Medulla oblongata (tissue), 1 donor: ENCODE measurements around the gene TBCA.
"Not testable (repeated sequence)": the region's sequence is repeated elsewhere in the genome, so short reads cannot be mapped to it uniquely, and the experiment has no call there.

Source experiments
- DNase-seq: peaks from one replicate; pipeline ENCODE4 v3.0.0-alpha.2; 2015; ENCODE audit errors: extremely low spot score

TBCA gene

DNA sequence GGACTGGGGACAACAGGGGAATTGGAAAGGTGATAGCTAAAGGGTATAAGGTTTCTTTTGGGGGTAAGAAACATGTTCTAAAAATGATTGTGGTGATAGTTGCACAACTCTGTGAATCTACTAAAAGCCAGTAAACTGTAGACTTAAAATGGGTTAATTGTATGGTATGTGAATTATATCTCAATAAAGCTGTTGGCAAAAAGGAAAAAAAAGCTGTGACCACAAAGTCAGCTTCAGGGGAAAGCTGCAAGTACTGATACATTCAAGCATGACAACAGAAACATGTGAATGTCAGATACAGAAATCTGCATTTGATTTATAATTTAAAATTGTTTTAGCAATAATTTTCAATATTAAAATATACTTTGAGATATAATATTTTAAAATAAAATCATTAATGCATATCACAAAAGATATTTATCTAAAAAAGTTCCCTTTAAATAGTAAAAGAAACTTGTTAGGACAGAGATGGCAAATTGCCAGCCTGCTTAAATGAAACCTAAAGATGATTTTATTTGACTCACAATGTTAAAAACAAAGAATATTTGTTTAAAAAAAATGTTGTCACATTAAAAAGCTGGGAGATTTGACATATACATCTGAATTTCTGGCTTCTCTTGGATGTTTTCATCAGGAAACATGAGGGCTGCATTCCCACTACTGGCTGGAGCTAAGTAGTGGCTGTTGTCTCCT is 66.0 kb downstream of the TBCA start:
- no peak for DNase-seq

DNA sequence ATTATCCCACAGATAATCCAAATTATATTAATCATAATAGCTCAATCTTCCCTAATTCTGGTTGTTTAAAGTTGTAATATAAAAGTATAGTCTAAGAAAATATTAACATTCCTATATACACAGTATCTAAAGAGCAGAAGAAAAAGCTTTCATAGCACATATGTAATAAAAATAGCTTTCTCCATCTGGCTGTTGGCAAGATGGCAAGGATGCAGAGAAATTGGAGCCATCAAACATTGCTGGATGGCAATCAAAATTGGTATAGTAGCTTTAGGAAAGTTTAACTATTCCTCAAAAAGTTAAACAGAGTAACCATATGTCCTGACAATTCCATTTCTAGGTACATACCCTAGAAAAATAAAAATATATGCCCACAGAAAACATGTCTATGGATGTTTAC is 66.8 kb downstream of the TBCA start:
- no peak for DNase-seq

DNA sequence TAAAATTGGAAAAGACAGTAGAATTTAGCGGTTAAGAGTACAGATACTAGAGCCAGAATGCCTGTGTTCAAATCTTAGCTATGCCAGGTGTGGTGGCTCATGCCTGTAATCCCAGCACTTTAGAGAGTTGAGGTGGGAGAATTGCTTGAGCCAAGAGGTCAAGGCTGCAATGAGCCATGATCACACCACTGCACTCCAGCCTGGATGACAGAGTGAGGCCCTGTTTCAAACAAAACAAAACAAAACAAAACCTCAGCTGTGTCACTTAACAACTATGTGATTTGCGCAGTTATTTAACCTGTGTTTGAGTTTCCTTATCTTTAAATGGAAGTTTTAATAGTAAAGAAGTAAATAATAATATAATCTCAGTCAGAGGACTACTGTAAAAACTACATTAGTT is 68.3 kb downstream of the TBCA start:
- DNase-seq: no peak

DNA sequence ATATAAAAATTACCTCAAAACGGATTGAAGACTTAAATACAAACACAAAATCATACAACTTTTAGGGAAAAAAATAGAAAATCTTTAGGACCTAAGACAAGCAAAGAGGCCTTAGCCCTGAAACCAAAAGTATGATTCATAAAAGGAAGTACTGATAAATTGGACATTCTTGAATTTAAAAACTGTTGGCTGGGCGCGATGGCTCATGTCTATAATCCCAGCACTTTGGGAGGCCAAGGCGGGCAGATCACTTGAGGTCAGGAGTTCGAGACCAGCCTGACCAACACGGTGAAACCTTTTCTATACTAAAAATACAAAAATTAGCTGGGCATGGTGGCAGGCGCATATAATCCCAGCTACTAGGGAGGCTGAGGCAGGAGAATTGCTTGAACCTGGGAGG is 76.6 kb downstream of the TBCA start:
- DNase-seq: not testable (repeated sequence)

DNA sequence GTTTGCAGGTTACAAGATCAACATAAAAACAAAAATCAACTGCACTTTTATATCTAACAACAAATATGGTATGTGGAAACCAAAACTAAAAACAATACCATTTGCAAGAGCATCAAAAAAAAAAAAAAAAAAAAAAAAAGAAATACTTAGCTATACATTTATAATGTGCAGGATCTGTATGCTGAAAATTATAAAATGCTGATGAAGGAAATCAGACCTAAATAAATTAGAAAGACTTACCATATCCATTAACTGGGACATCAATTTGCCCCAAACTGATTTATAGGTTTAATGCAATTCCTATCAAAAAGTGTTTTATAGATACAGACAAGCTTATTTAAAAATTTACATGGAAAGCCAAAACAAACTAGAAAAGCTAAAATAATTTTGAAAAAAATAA is 77.2 kb downstream of the TBCA start:
- DNase-seq: no peak

DNA sequence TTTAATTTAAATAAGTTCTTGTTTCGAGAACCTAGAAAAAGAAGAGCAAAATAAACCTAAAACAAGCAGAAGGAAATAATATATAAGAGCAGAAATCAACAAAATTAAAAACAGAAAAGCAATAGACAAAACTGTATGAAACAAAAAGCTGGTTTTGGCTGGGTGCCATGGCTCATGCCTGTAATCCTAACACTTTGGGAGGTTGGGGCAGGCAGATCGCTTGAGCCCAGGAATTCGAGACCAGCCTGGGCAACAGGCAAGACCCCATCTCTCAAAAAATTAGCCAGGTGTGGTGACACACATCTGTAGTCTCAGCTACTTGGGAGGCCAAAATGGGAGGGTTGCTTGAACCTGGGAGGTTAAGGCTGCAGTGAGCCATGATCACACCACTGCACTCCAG is 78.4 kb downstream of the TBCA start:
- no peak for DNase-seq

DNA sequence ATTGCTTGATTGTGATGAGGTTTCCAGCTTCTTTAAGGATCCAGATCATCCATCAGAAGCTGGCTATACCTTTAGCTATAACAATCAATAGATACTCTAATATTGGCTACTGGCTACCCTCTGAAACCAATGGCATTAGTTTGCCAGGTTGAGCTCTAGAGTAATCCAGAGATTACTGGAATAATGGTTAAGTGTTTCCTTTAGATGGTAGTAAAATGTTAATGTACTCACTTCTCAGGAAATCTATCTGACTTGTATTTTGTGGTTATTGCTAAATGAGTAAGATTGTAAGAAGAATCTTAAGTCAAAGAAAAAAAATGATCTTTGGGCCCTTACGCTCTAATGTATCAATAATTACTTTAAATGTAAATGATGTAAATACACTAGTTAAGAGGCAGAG is 80.0 kb downstream of the TBCA start:
- no peak for DNase-seq

DNA sequence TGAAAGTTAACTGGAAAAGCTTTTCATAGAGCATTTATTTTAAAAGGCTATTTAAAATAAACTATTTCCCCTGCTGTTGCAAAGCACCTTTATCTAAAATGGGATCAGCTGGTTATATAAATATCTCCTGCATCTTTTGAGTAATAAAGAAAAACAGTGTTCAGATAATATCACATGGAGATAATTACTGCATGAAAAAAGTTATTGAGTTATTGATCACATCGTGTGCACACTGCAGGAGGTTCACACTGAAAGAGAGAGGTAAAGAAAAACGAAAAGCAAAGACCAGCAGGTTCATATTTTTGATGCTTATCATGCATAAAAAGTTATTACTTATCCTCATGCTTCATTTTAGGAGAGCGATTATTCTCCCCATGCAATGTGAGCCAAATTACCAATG is 82.2 kb downstream of the TBCA start:
- no peak for DNase-seq

DNA sequence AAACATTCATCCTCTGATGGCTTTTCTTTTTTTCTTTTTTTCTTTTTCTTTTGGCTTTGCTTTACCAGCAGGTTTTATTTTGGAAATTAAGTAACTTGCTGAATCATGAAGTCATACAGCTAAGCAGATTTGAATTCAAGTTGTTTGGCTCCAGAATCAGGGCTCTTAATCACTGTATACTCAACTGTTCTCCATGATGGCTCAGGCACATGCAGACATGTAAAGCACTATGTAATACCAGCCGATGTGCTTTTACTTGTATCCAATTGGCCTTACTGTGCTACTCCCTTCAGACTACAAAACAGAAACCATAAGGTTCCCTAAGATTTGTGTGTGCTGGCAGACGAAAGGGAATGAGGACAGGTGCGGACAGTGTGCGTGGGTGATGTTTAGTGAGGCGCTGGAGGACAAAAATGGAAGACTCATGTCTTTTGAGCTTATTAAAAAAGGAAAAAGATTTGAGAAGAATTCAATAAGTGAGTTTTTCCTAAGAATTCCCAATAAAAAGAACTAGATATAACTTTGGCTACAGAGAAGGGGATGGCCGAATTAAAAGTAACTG is 92.9 kb downstream of the TBCA start:
- DNase-seq: no peak

DNA sequence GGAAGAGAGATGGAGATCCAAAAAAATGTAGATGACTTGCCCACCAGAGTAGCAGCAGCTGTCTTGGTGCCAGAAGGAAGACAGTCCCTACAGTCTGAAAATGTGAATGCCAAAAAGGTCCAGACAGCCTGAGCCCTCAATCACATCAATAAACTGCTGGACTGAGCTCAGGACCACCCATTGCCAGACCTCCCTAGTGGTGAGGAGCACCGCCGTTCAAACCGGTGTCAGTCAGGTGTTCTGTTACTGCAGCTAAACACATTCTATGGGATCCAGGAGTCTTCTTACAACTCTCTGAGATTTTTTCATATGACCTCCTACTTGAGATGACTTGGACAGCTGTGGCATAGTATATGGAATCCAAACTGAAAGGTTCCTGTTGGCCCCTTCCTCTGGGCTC is 105.6 kb downstream of the TBCA start:
- DNase-seq: no peak

DNA sequence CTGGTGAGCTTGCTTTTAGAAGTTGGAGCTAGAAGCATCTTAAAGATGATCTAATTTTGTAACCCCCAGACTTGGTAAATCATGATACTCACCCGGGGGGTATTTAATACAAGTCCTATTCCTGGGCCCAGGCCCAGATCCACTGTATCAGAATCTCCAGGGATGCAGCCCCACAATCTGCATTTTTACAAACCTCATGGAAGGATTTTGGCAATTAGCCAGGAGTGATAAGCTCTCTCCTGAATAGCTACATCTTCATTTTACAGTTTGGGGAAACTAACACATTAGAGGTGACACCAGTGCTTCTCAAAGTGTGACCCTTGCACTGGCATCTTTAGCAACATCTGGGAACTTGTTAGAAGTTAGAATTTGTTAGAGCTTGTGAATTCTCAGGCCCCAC is 106.5 kb downstream of the TBCA start:
- no peak for DNase-seq

DNA sequence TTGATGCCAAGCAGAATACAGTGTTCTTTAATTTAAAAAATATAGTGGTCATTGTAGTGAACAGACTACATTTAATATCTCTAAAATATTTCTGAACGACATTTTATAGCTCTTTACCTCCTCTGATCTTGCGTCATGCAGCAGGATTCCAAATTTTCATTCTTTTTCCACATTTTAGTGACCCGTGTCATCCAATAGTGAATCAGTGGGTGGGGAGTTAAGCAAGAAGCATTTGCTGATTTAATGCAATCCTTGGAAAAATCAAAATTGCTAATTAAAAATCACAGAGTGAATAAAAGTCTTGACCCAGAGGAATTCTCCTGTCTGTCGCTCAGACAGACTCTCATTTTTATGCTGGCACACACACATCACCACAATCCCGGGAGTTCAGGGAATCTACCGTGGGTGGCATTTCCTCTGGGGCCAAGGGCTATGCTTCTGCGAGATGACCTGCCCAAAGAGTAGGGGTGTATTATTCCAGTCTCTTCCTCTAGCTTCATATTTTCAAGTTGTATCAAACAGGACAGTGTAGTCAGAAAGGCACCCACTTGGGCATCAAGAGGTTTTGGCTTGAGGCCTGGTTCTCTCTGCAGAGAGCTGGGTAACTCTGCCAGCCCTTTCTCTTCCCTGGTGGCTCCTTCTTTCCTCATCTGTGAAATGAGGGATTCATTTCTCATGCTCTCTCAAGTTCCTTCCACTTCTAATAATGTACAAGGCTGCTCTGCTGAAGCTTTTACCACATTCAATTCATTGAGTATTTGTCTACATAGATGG is 112.9 kb downstream of the TBCA start:
- no peak for DNase-seq

DNA sequence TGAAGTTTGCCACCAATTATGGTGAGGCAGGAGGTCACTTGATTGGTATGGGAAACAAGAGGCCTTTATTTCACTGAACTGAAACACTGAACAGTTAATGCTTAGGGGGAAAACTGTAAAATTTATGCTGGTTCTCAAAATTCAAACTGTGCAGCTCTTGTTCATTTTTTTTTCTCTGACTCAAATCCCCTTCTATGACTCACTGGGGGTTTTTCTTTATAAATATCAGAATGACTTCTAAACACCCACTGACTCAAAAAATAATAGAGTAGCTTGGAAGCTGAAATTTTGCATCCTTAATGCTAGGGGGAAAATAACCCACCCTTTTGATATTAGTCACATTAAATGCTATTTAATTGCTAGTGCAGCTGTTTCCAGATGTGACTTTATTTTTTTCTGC is 113.5 kb downstream of the TBCA start:
- no peak for DNase-seq

DNA sequence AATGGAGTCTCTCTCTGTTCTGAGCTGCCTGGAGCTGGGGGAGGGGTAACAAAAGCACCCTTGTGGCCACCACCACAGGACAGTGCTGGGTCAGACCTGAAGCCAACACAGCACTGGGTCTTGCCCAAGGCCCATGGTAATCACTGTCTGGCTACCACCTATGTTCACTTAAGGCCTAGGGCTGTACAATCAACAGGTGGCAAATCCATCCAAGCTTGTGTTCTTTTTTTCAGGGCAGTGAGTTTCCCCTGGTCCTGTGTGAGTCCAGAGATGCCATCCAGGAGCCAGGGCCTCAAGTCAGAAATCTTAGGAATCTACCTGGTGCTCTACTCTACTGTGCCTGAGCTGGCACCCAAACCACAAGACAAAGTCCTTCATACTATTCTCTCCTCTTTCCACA is 117.5 kb downstream of the TBCA start:
- DNase-seq: no peak

DNA sequence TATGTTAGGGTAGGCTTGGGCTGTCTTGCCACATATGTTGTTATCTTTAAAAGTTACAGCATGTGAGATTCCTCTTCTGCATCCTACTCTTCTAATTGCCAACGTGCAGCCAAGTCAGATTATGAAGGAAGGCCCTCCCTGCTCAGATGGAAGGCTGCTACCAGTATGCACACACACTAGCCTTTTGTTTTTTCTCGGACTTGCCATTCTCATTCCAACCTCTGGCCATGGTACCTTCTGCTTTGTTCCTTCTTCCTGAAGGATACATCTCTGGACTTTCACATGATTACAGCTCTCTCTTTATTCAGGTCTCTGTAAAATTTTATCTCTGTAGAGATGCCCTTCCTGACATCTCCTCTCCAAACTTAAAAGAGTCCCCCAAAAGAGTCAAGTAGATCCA is 124.8 kb downstream of the TBCA start:
- no peak for DNase-seq

DNA sequence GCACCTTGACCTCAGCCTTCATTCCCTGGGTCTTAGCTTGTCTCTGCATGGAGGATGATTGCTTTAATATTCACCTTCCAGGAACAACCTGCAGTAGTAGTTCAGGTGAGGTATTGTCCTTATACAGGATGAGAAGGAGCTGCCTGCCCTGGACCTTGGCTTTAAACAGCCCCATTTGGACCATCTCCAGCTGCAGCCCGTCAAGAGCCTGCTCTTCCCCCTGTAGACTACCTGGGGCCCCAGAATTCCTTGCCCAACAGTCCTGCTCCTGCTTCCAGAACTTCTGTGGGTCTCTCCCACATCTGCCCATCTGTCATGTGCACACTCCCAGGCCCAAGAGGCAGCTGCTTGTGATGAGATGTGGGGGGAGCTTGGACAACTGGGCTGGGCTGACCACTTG is 125.5 kb downstream of the TBCA start:
- no peak for DNase-seq

DNA sequence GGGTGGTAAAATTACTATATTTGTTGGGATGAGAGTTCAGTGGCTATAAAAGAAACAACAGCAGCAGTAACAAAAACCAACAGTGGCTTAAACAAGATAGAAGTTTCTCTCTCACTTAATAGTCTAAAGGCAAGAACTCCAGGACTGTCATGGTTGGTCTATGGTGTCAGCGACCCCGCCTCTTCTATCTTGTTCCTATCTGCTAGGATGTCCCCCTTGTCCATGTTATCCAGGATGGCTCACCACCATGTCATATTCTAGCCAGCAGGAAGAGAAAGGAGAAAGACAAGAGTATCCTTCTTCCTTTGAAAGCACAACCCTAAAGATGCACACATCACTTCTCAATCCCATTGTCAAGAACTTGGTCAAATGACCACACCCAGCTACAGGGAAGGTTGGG is 126.4 kb downstream of the TBCA start:
- DNase-seq: no peak

DNA sequence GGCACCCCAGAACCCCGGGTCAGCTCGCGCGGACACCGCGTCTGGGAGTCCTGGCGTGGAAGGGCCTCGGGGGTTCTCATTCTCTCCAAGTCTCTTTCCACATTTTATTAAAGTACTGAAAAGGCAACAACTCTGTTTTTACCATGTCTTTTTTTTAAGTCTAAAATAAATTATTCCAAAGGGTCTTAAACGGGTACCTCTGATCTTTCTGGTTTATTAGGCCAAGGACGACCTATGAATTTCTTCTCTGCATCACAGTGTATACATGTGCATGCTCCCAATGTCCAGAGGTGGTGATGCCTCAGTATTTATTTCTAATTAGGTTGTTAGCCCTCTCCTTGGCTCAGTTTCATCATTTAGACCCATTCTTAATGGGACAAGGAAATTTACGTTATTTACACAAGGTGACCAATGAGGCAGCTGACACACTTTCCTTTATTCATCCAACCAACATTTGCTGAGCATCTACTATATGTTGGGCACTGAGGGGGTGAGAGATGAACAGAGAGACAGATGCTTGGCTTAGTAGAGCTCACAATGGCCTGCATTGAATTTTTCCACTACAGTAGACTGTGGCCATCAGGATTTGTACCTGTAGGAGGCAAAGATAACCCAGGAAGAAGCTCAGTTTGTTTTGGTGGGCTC is 130.0 kb downstream of the TBCA start:
- DNase-seq: no peak

DNA sequence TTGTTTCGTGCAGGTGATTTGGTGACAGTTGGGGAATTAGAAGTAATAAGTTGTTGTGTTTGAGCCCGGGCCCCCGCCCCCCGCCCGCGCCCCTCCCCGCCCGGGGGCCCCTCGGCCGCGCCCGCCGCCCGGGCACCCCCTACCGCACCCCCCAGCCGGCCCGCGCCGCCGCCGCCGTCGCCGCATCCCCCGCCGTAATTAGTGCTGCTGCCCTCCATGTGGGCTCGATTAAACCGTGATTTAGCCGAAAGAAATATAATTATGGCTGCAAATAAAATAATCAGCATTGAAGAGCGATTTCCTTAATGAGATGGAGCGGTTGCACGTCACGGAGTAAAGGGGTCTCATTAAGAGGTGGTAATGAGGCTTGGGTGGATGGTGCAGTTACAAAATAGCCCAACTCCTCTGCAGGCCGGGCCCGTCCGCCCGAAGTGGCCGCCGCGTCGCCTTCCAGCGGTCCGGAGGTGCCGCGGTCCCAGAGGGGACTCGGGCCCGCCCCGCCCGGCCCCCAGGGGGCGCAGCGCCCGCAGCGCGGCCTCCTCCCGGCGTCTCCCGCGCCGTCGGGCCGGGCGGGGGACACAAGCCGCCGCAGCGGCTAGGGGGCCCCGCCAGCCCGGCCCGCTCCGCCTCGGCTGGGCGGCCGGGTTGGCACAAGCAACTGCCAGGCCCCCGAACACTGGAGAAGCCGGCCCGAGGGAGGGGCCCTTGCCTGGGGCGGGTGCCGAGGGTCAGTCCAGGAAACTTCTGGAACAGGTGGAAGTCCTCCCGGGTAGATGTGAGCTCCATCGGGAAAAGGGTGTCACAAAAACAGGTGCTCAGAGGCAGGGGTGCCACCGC is 130.8 kb downstream of the TBCA start:
- DNase-seq: peak; percentile 43

DNA sequence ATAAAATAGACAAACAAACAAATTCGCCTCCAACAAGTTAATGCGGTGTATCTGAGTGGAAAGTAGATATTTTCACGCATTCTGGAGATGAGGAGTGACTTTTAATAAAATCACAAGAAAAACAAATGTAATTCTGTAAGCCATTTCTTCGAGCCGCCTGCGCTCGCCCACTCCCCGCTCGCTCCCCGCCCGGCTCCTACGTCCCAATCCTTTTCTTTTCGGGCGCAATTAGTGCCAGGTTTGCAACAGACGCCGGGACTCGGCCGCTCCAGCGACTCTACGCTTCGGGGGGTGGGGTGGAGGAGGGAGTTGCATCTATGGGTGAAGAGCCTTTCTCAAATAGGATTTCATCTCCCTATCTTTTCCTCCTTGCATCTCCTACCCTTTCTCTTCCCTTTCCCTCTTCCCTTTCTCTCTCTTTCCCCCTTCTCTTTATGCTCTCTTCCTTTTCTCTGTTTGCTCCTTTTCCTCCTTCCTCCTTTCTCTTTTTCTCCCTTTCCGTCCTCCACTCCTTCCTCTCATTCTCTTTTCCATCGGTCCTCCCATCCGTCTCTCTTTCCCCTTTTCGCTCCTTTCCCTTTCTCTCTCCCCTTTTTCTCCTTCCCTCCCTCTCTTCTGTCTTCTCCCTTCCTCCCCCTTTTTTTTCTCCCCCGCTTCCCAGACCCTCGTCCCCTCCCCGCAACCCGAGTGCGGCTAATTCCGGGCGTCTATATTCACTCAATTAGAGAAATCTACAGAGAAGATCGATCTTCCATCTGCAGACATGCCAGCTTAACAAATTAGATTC is 131.6 kb downstream of the TBCA start:
- DNase-seq: no peak
